ENCODE data around the gene FBN1.

Gene FBN1

GRCh38 chr15:48644467-48644826 is 1.1 kb downstream of the FBN1 start:
- TF ChIP-seq CTCF (IDR thresholded peaks at IDR 0.05; ENCODE audit: low read length, missing control alignments) = no peak
- no peak for DNase-seq (ENCODE audit: low read depth)
- peak overlapping the region; percentile 78 for H3K4me3 ChIP-seq (replicated peaks; ENCODE audit: low read depth, low read length)

- DNase-seq (ENCODE audit: low read depth) = no peak
- no peak for TF ChIP-seq CTCF (IDR thresholded peaks at IDR 0.05; ENCODE audit: low read length, missing control alignments)
- H3K4me3 ChIP-seq (replicated peaks; ENCODE audit: low read depth, low read length) = peak overlapping the region; percentile 78
These were observed 1.6 kb downstream of the FBN1 start for GRCh38 chr15:48643776-48644466.

GRCh38 chr15:48643206-48643605 is 2.3 kb downstream of the FBN1 start:
- TF ChIP-seq CTCF (IDR thresholded peaks at IDR 0.05; ENCODE audit: low read length, missing control alignments) = no peak
- peak overlapping the region; percentile 78 for H3K4me3 ChIP-seq (replicated peaks; ENCODE audit: low read depth, low read length)

GRCh38 chr15:48642795-48643194 is 2.7 kb downstream of the FBN1 start:
- no peak for DNase-seq (ENCODE audit: low read depth)
- H3K4me3 ChIP-seq (replicated peaks; ENCODE audit: low read depth, low read length) = peak overlapping the region; percentile 78
- TF ChIP-seq CTCF (IDR thresholded peaks at IDR 0.05; ENCODE audit: low read length, missing control alignments) = no peak

More at GRCh38 chr15:48643206-48643605, 2.3 kb downstream of the FBN1 start:
- DNase-seq (ENCODE audit: low read depth) = no peak

- peak; percentile 62 for DNase-seq (ENCODE audit: low read depth)
- TF ChIP-seq CTCF (IDR thresholded peaks at IDR 0.05; ENCODE audit: low read length, missing control alignments) = peak; percentile 59
- peak overlapping the region; percentile 78 for H3K4me3 ChIP-seq (replicated peaks; ENCODE audit: low read depth, low read length)
These were observed 4.1 kb downstream of the FBN1 start for GRCh38 chr15:48641416-48641815.

GRCh38 chr15:48638963-48639362 is 6.5 kb downstream of the FBN1 start:
- no peak for DNase-seq (ENCODE audit: low read depth)
- TF ChIP-seq CTCF (IDR thresholded peaks at IDR 0.05; ENCODE audit: low read length, missing control alignments) = no peak
- H3K4me3 ChIP-seq (replicated peaks; ENCODE audit: low read depth, low read length) = no peak overlapping the region

GRCh38 chr15:48637639-48638038 is 7.9 kb downstream of the FBN1 start:
- no peak for TF ChIP-seq CTCF (IDR thresholded peaks at IDR 0.05; ENCODE audit: low read length, missing control alignments)
- H3K4me3 ChIP-seq (replicated peaks; ENCODE audit: low read depth, low read length) = no peak overlapping the region
- no peak for DNase-seq (ENCODE audit: low read depth)

Data from fibroblast of pulmonary artery (primary cell).